G401.6 (cell line): Measurements from ENCODE around the gene POP7.
A peak's percentile ranks its signal among the peaks of the same experiment; 100 is the strongest.
"Not testable (repeated sequence)": the region's sequence is repeated elsewhere in the genome, so short reads cannot be mapped to it uniquely, and the experiment has no call there.

Experiments
- FAIRE-seq: peaks from 2 replicates; lab custom pipeline; 2012; peaks lifted over from hg19 to GRCh38; lab: Jason Lieb, UNC

The POP7 gene

DNA sequence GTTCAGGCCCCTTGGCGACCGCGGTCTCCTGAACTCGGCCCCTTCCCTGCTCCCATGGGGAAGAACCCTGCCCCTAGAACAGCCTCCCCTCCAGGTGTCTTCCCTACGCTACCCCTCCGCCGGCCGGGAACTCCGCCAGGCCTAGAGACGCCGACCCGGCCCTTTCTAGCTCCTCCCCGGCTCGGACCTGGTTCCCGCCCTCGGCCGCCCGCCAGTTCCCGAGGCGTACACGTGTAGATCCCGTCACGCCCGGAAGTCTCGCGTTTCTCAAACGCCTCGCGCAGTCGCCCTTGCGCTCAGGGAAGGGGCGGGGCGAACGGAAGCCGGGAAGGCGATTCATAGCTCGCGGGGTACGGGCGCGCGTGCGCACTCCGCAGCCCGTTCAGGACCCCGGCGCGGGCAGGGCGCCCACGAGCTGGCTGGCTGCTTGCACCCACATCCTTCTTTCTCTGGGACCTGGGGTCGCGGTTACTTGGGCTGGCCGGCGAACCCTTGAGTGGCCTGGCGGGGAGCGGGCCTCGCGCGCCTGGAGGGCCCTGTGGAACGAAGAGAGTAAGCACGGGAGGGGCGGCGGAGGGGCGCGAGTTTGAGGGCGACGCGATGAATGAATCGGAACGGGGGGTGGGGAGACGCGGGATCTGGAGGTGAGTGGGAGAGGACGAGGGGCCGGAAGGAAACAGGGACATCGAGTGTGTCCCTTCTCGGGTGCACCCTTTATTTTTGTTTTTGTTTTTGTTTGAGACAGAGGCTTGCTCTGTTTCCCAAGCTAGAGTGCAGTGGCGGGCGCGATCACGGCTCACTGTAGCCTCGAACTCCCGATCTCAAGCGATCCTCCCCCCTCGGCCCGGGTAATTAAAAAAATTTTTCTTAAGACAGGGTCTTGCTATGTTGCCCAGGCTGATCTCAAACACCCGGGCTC is at the start of gene POP7:
Gene POP7, plus strand, starts transcription at position 369 of the 919 bp plus-strand sequence. CDS start 710 bp downstream, outside the sequence.
- FAIRE-seq, result peak; percentile 98

DNA sequence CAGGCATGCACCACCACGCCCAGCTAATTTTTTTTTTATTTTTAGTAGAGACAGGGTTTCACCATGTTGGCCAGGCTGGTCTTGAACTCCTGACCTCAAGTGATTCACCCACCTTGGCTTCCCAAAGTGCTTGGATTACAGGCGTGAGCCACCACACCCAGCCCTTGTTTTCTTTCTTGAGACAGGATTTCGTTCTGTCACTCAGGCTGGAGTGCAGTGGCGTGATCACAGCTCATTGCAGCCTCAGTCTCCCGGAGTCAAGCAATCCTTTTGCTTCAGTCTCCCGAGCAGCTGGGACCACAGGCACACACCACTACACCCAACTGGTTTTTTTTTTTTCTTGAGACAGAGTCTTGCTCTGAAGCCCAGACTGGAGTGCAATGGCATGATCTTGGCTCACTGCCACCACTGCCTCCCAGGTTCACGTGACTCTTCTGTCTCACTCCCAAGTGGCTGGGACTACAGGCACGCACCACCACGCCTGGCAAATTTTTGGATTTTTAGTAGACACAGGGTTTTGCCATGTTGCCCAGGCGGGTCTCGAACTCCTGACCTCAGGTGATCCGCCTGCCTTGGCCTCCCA is 43.6 kb upstream of the POP7 start:
- not testable (repeated sequence) for FAIRE-seq

DNA sequence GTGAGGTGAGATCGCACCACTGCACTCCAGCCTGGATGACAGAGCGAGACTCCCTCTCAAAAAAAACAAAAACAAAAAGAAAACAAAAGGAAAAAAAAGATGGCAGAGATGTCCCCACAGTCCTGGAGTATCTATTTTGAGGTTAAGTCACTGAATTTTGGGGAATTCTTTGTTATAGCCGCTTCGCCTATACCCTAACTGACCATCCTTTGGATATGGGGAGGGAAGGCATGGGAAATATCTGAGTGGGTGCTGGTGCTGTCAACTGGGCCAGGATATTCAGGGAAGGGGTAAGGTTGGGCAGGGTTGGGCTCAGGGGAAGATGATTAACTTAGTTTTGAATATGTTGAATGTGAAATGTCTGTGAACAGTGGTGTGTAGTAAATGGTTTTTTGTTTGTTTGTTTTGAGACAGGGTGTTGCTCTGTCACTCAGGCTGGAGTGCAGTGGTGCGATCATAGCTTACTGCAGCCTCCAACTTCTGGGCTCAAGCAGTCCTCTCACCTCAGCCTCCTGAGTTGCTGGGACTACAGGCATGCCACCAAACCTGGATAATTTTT is 40.7 kb upstream of the POP7 start:
- FAIRE-seq, result no peak

- FAIRE-seq, result no peak
Measured at GRCh38 chr7:100667331-100668068, 38.4 kb upstream of the POP7 start.

- no peak for FAIRE-seq
Measured at GRCh38 chr7:100668069-100668449, 37.9 kb upstream of the POP7 start.

GRCh38 chr7:100669106-100669505 is 36.8 kb upstream of the POP7 start:
- not testable (repeated sequence) for FAIRE-seq

GRCh38 chr7:100670074-100670473 is 35.8 kb upstream of the POP7 start:
- no peak for FAIRE-seq

DNA sequence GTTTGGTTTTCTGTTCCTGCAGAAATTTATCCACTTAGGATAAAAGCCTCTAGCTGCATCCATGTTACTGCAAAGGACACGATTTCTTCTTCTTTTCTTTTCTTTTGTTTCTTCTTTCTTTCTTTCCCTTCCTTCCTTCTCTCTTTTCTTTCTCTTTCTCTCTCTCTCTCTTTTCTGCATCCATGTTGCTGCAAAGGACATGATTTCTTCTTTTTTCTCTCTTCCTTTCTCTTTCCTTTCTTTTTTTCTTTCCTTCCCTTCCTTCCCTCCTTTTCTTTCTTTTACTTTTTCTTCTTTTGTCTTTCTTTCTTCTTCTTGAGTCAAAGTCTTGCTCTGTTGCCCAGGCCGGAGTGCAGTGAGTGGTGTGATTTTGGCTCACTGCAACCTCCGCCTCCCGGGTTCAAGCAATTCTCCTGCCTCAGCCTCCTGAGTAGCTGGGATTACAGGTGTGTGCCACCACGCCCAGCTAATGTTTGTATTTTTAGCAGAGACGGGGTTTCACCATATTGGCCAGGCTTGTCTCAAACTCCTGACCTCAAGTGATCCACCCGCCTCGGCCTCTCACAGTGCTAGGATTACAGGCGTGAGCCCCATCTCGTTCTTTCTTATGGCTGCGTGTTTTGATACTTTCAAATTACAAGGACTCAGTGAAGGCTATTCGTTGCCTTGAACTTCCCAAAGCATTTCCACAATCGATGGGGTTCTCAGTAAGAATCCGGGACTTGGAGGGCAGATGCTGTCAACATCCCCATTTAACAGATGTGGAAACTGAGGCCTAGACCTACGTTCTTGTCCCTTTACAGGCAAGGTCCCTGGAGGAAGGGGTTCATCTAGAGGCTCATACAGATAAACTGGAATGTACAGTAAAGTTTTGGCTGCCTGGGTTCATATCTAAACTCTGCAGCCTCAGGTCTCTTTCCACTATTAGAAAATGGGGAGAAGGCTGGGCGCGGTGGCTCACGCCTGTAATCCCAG is 34.3 kb upstream of the POP7 start:
- FAIRE-seq, result no peak

- peak; percentile 98 for FAIRE-seq
Measured at GRCh38 chr7:100673302-100673941, 32.5 kb upstream of the POP7 start, which contains the start of gene GNB2. TSS of gene GNB2 (plus strand) at chr7:100673740. CDS start at chr7:100676266, 2,526 bp downstream.

DNA sequence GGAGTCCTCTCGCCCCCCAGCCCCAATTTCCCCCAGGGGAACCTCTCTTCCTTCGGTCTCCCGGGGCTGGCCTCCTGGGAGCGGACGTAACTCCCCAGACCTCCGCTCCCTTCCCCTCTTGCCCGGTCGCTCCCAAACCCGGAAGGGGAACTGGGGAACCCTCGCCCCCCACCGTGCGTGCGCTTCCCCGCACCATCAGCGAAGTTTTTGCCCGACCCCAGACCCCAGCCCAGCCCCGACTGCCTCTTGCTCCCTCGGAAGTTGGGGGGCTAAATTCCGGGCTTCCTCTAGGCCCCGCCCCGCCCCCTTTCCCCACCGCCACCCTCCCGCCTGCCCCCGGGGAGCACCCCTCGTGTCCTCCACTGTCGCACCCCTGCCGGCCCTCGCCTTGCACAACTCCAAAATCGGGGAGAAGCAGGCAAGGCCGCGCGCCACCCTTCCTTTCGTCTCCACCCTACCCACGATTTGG is 31.9 kb upstream of the POP7 start:
- FAIRE-seq, result no peak

- FAIRE-seq, result no peak
Measured at GRCh38 chr7:100674411-100675104, 31.4 kb upstream of the POP7 start.

GRCh38 chr7:100675105-100675451 is 30.8 kb upstream of the POP7 start:
- FAIRE-seq, result no peak

- peak; percentile 79 for FAIRE-seq
Measured at GRCh38 chr7:100675581-100676350, 30.2 kb upstream of the POP7 start.

- no peak for FAIRE-seq
Measured at GRCh38 chr7:100676501-100677306, 29.2 kb upstream of the POP7 start.

DNA sequence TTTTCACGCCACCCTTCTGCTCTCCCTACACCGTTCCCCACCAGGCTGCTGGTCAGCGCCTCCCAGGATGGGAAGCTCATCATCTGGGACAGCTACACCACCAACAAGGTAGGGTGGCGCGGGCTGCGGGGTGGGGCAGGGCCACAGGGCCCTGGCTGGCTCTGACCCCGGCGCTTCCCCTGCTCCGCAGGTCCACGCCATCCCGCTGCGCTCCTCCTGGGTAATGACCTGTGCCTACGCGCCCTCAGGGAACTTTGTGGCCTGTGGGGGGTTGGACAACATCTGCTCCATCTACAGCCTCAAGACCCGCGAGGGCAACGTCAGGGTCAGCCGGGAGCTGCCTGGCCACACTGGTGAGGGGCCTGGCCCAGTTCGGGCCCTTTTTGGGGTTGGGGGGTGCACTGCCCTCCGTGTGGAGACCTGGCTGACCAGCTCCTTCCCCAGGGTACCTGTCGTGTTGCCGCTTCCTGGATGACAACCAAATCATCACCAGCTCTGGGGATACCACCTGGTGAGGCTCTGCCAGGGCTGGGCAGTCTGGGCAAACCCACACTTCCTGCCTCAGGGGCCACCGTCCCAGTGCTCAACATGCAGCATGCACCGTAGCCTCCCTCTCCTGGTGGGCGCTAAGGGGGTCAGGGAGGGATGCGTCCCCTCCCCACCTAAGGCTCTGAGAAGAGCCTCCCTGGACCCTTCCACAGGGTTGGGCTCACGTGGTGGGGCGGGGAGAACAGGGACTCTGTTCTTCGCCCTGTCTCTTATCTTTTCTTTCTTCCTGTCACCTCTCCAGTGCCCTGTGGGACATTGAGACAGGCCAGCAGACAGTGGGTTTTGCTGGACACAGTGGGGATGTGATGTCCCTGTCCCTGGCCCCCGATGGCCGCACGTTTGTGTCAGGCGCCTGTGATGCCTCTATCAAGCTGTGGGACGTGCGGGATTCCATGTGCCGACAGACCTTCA is 28.3 kb upstream of the POP7 start:
- FAIRE-seq, result no peak

DNA sequence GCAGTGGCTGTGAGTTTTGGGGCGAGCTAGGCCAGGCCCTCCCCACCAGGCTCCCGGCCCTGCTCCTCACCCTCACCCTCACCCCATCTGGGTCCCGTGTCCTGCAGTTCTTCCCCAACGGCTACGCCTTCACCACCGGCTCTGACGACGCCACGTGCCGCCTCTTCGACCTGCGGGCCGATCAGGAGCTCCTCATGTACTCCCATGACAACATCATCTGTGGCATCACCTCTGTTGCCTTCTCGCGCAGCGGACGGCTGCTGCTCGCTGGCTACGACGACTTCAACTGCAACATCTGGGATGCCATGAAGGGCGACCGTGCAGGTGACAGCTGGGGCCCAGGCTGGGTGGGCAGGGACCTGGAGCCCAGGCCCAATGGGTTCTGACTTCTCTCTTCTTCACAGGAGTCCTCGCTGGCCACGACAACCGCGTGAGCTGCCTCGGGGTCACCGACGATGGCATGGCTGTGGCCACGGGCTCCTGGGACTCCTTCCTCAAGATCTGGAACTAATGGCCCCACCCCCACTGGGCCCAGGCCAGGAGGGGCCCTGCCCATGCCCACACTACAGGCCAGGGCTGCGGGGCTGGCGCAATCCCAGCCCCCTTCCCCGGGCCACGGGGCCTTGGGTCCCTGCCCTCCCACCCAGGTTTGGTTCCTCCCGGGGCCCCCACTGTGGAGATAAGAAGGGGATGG is 27.5 kb upstream of the POP7 start:
- no peak for FAIRE-seq
